Small intestine (tissue), 4 donors: ENCODE measurements around the gene CD320. TPM values are rescaled to one million over a fixed set of nuclear protein-coding genes. Genes with fewer than 3 reads are reported as not detected.

Experiments used
- polyA plus RNA-seq, 4 donors: library from polyadenylated mRNA; stranded (reverse) in 3 of 4; unstranded in 1 of 4; fragments of 200-250 nt in 3 of 4; fragments of 120-200 nt in 1 of 4; gene quantifications; one replicate each; pipeline versions ENCODE4 v1.2.1 to v1.2.3, GENCODE V29; 2013
- donor health status: healthy with polysubstance abuse.
- donor health status: Bipolar disorder and iron deficiency.
- donor health status: healthy.

The CD320 gene
- polyA plus RNA-seq, 4 donors: 9.8 to 64.7 (median 17.1) TPM

Other genes with a start within 250 kb of the CD320 start
- gene FBN3, start 158.8 kb downstream of the CD320 start, polyA plus RNA-seq: 1 to 10 TPM in 1 of 4 donors, under 1 TPM in 1, not detected in 2; 0.04 to 2.5 TPM
- 100 to 1,000 TPM in 1 of 4 donors, 10 to 100 TPM in 1, 1 to 10 TPM in 1, under 1 TPM in 1; 0.89 to 127 (median 9.5) TPM for gene CERS4, start 99.0 kb downstream of the CD320 start, polyA plus RNA-seq
- gene NDUFA7, start 13.0 kb upstream of the CD320 start, polyA plus RNA-seq: 100 to 1,000 TPM in 3 of 4 donors, 10 to 100 TPM in 1; 75.5 to 160 (median 137) TPM
- 1,000 to 10,000 TPM in 1 of 4 donors, 100 to 1,000 TPM in 3; 449 to 1,226 (median 874) TPM for gene RPS28, start 13.1 kb upstream of the CD320 start, polyA plus RNA-seq
- gene KANK3, start 34.9 kb upstream of the CD320 start, polyA plus RNA-seq: 10 to 100 TPM in 1 of 4 donors, 1 to 10 TPM in 3; 1.3 to 13.0 (median 4.2) TPM
- 10 to 100 TPM in 2 of 4 donors, 1 to 10 TPM in 2; 1.0 to 24.8 (median 8.7) TPM for gene ANGPTL4, start 55.8 kb upstream of the CD320 start, polyA plus RNA-seq
- 100 to 1,000 TPM in 1 of 4 donors, 10 to 100 TPM in 3; 55.7 to 102 (median 72.2) TPM for gene RAB11B, start 82.0 kb upstream of the CD320 start, polyA plus RNA-seq
- gene MARCHF2, start 104.9 kb upstream of the CD320 start, polyA plus RNA-seq: 10 to 100 TPM in 3 of 4 donors, 1 to 10 TPM in 1; 8.3 to 30.0 (median 24.4) TPM
- 100 to 1,000 TPM in 2 of 4 donors, 10 to 100 TPM in 2; 98.6 to 225 (median 156) TPM for gene HNRNPM, start 136.6 kb upstream of the CD320 start, polyA plus RNA-seq
- gene PRAM1, start 194.3 kb upstream of the CD320 start, polyA plus RNA-seq: 1 to 10 TPM in 1 of 4 donors, under 1 TPM in 3; 0.45 to 3.3 (median 0.75) TPM
- gene ZNF414, start 205.8 kb upstream of the CD320 start, polyA plus RNA-seq: 10 to 100 TPM in 3 of 4 donors, 1 to 10 TPM in 1; 6.5 to 28.2 (median 17.3) TPM